ENCODE data around the gene LMAN1L.

LMAN1L gene

DNA sequence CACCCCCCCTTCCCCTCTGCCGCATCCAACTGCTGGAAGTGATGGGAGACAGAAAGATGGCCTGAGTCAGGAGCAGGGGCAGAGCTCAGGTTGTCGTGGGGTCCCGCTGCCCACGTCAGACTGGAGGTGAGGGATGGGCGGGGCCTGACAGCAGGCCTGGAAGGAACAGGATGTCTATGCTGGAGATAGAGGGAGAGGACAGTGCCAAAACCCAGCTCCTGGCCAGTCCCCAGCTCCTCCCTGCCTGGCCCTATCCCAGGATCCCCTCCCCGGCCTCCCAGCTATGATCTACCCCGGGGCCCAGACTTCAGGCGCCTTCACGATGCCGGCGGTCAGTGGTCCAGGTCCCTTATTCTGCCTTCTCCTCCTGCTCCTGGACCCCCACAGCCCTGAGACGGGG is at the start of gene LMAN1L:
LMAN1L (plus strand) TSS at position 303 of the 400 bp plus-strand sequence; CDS start at position 323, 20 bp downstream.
- Histone ChIP-seq H3K27ac (ENCODE audit: low read length) (no peak within 1 kb of the TSS), H3K9me3 (ENCODE audit: control insufficient read depth in 2 of 2, low read length in 2 of 2) (no peaks in the 10 kb centered on the region)

DNA sequence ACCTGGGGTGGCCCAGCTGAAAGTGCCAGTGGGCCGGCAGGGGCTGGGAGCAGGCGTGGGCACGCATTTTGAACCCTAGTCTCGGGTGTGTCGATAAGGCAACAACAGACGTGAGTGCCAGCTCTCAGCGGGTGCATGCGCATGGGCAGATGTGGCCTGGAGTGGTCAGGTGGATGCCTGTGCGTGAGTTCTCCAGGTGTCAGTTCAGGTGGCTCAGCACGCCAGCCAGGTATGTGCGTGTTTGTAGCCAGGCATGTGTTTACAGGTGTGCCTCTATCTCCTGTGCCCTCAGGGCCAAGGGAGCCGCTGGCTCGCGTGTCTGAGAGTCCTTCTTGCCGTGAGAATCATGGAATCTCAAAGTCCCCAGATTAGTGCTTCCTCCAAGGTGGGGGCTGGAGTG is 49.2 kb upstream of the LMAN1L start:
- Histone ChIP-seq H3K9me3 (ENCODE audit: control insufficient read depth in 2 of 2, low read length in 2 of 2) (no peaks in the 10 kb centered on the region), H3K4me3 (ENCODE audit: low read length in 2 of 2) (no peak overlapping the region), H3K4me1 (ENCODE audit: control insufficient read depth, insufficient read depth, low read length) (no peaks in the 10 kb centered on the region), H3K36me3 (ENCODE audit: control insufficient read depth in 2 of 2, insufficient read depth in 2 of 2, low read length in 2 of 2) (no peaks in the 10 kb centered on the region), H3K27ac (ENCODE audit: low read length) (no peak overlapping the region), H3K27me3 (ENCODE audit: control insufficient read depth in 1 of 2, insufficient read depth in 2 of 2, low read length in 2 of 2) (peaks cover 3 to 8% of the 10 kb centered on the region in 2 donors), H3K9ac (ENCODE audit: low read length in 2 of 2) (no peak overlapping the region)

More for the DNA sequence above, at the start of gene LMAN1L:
- Histone ChIP-seq H3K36me3 (ENCODE audit: control insufficient read depth in 2 of 2, insufficient read depth in 2 of 2, low read length in 2 of 2) (no peaks in the 10 kb centered on the region), H3K27me3 (ENCODE audit: control insufficient read depth in 1 of 2, insufficient read depth in 2 of 2, low read length in 2 of 2) (no peaks in the 10 kb centered on the region), H3K9ac (ENCODE audit: low read length in 2 of 2) (no peak within 1 kb of the TSS), H3K4me3 (ENCODE audit: low read length in 2 of 2) (no peak within 1 kb of the TSS), H3K4me1 (ENCODE audit: control insufficient read depth, insufficient read depth, low read length) (peaks cover 13% of the 10 kb centered on the region)

DNA sequence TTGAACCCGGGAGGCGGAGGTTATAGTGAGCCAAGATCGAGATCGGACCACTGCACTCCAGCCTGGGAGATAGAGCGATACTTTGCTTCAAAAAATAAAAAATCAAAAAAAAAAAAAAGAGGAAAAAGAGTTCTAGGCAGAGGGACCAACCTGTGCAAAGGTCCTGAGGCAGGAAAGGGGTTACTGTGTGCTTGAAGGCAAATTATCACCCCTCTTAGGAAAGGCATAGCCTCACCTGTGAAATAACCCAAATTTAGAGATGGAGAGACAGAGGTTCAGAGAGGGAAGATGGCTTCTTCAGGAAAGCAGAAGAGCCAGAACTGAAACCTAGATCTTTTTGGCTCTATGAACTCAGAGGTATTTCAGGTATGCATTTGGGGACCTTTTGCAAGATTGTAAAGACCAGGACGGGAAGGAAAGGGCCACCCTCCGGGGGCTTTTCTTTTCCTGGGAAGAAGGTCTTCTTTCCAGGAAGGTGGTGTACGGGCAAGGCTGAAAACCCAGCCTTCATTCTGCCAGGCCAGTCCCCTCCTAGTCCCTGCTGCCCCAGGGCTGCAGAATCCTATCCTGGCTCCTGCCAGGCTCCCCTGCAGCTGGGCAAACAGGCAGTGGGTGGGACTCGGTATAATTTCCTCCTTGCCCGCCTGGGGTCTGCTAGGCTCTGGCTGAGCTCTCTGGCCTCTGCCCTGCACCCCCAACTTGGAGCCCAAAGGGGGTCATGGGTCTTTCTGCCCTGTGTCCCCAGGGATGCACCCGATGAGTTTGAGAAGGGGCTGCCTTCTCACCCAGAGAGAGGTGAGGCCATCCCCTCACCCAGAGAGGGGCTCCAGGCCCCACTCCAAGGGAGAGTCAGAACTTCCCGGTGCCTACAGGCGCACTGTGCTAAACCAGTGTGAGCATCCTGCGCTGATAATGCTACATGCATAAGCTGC is 45.2 kb upstream of the LMAN1L start:
- Histone ChIP-seq H3K4me1 (ENCODE audit: control insufficient read depth, insufficient read depth, low read length) (peaks cover 4% of the 10 kb centered on the region), H3K27me3 (ENCODE audit: control insufficient read depth in 1 of 2, insufficient read depth in 2 of 2, low read length in 2 of 2) (peaks cover 8 to 14% of the 10 kb centered on the region in 2 donors), H3K36me3 (ENCODE audit: control insufficient read depth in 2 of 2, insufficient read depth in 2 of 2, low read length in 2 of 2) (no peaks in the 10 kb centered on the region), H3K27ac (ENCODE audit: low read length) (no peak overlapping the region), H3K9ac (ENCODE audit: low read length in 2 of 2) (no peak overlapping the region), H3K4me3 (ENCODE audit: low read length in 2 of 2) (no peak overlapping the region), H3K9me3 (ENCODE audit: control insufficient read depth in 2 of 2, low read length in 2 of 2) (no peaks in the 10 kb centered on the region)

DNA sequence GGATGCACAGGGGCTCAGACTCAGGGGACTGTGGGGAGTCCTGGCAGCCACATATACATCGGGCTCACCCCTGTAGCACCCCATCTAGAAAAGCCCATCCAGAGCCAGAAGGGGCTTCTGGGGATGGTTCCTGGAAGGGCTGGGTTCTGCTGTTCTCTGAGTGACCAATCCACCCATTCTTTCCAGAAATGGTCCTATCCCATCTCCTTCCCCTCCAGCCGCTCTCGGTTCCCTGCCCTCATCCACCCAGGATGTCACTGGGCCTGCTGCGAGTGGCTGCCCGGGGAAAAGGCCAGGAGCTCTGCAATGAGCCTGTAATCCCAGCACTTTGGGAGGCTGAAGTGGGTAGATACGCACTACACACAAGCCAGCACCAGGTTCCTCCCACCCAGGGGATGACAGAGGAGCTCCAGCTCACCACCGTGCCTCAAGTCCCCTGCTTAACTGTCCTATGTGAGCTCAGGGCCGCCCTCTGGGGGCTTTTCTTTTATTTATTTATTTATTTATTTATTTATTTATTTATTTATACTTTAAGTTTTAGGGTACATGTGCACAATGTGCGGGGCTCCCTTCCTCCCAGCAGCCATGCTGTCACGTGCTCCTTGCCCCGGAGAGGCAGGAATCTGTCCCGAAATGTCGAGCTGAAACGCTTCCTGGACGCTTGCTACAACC is 44.4 kb upstream of the LMAN1L start:
- Histone ChIP-seq H3K27me3 (ENCODE audit: control insufficient read depth in 1 of 2, insufficient read depth in 2 of 2, low read length in 2 of 2) (peaks cover 8 to 12% of the 10 kb centered on the region in 2 donors), H3K36me3 (ENCODE audit: control insufficient read depth in 2 of 2, insufficient read depth in 2 of 2, low read length in 2 of 2) (no peaks in the 10 kb centered on the region), H3K9ac (ENCODE audit: low read length in 2 of 2) (no peak overlapping the region), H3K4me3 (ENCODE audit: low read length in 2 of 2) (no peak overlapping the region), H3K9me3 (ENCODE audit: control insufficient read depth in 2 of 2, low read length in 2 of 2) (no peaks in the 10 kb centered on the region), H3K27ac (ENCODE audit: low read length) (no peak overlapping the region), H3K4me1 (ENCODE audit: control insufficient read depth, insufficient read depth, low read length) (peaks cover 4% of the 10 kb centered on the region)

DNA sequence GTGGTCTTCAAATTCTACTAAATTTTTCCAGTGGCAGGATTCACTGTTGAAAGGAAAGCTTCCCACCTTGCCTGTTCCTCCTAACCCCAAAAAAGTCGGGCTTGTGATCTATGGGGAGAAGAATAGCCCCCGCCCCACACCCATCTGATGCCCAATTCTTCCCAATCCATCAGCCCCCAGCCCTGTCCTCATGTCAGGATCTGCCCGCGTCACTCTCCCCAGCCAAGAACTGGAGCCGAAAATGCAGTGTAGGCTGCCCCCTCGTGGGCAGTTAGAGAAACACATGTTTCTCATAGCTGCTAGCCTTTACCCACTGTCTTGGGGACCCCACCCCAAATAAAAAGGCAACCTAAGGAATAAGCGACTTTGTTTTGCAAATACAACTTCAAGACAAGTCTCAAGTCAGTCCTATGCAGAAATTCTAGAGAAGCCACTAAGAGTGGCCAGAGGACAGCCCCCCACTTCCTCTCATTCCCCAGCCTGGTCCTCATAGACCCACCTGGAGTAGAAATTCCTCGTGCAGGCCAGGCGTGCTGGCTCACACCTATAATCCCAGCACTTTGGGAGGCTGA is 43.8 kb upstream of the LMAN1L start:
- Histone ChIP-seq H3K27me3 (ENCODE audit: control insufficient read depth in 1 of 2, insufficient read depth in 2 of 2, low read length in 2 of 2) (peaks cover 8 to 11% of the 10 kb centered on the region in 2 donors), H3K4me1 (ENCODE audit: control insufficient read depth, insufficient read depth, low read length) (peaks cover 4% of the 10 kb centered on the region), H3K9ac (ENCODE audit: low read length in 2 of 2) (no peak overlapping the region), H3K4me3 (ENCODE audit: low read length in 2 of 2) (no peak overlapping the region), H3K9me3 (ENCODE audit: control insufficient read depth in 2 of 2, low read length in 2 of 2) (no peaks in the 10 kb centered on the region), H3K27ac (ENCODE audit: low read length) (no peak overlapping the region), H3K36me3 (ENCODE audit: control insufficient read depth in 2 of 2, insufficient read depth in 2 of 2, low read length in 2 of 2) (no peaks in the 10 kb centered on the region)

DNA sequence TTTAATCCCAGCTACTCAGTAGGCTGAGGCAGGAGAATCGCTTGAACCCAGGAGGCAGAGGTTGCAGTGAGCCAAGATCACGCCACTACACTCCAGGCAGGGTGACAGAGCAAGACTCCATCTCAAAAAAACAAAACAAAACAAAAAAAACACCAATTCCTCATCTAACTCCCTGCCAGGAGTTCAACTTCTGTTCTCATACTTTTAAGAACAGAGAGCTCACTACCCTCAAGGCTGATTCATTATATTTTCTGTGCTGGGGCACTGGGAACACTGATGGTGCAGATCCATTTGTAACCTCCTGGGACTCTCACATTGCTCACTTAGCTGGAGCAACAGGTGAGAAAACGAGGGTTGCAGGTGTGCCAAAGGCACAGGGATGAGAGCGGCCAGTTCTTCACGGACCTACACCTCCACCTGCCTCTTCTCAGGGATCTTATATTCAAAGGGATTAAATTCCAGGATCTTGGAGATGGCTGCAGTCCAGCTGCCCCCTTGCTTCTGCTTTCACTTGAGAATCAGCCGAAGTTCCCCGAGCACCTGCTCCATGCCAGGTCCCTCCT is 43.1 kb upstream of the LMAN1L start:
- no peak overlapping the region for H3K27ac ChIP-seq (ENCODE audit: low read length)
- H3K4me3 ChIP-seq (ENCODE audit: low read length in 2 of 2) = no peak overlapping the region
- no peaks in the 10 kb centered on the region for H3K9me3 ChIP-seq (ENCODE audit: control insufficient read depth in 2 of 2, low read length in 2 of 2)
- peaks cover 8 to 11% of the 10 kb centered on the region in 2 donors for H3K27me3 ChIP-seq (ENCODE audit: control insufficient read depth in 1 of 2, insufficient read depth in 2 of 2, low read length in 2 of 2)
- no peak overlapping the region for H3K9ac ChIP-seq (ENCODE audit: low read length in 2 of 2)
- H3K36me3 ChIP-seq (ENCODE audit: control insufficient read depth in 2 of 2, insufficient read depth in 2 of 2, low read length in 2 of 2) = no peaks in the 10 kb centered on the region
- H3K4me1 ChIP-seq (ENCODE audit: control insufficient read depth, insufficient read depth, low read length) = peaks cover 4% of the 10 kb centered on the region

DNA sequence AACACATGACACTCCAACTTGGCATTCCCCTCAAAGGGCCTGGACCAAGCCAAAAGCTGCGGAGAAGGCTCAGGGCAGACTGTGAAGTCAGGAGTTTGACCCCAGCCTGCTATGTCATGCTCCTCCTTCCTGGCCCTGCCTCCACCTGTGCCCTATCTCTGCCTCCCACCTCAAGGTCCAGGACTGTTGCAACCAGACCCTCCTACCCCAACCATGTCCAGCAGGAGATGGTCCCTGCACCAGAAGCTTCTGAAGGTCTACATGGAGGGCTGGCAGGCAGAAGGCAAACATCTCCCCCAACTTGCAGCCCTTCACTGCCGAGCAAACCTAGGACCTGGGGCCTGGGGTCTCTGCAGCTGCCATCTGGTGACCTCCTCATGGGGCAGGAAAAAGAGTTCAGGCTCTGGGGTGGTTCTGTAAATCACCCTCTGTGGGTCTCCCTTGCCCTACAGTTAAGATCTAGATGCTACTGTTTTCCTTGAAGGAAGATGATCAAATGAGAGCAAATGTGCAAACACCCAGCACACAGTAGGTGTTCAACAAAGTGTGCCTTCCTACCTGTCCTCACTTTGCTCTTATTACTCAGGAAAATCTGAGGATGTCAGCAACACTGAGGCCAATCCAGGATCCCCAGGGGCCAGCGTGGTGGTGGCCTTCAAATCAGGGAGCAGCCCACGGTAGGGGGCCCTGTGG is 42.3 kb upstream of the LMAN1L start:
- Histone ChIP-seq H3K27me3 (ENCODE audit: control insufficient read depth in 1 of 2, insufficient read depth in 2 of 2, low read length in 2 of 2) (peaks cover 8 to 11% of the 10 kb centered on the region in 2 donors), H3K4me3 (ENCODE audit: low read length in 2 of 2) (no peak overlapping the region), H3K9ac (ENCODE audit: low read length in 2 of 2) (no peak overlapping the region), H3K27ac (ENCODE audit: low read length) (no peak overlapping the region), H3K36me3 (ENCODE audit: control insufficient read depth in 2 of 2, insufficient read depth in 2 of 2, low read length in 2 of 2) (no peaks in the 10 kb centered on the region), H3K4me1 (ENCODE audit: control insufficient read depth, insufficient read depth, low read length) (peaks cover 5% of the 10 kb centered on the region), H3K9me3 (ENCODE audit: control insufficient read depth in 2 of 2, low read length in 2 of 2) (no peaks in the 10 kb centered on the region)

DNA sequence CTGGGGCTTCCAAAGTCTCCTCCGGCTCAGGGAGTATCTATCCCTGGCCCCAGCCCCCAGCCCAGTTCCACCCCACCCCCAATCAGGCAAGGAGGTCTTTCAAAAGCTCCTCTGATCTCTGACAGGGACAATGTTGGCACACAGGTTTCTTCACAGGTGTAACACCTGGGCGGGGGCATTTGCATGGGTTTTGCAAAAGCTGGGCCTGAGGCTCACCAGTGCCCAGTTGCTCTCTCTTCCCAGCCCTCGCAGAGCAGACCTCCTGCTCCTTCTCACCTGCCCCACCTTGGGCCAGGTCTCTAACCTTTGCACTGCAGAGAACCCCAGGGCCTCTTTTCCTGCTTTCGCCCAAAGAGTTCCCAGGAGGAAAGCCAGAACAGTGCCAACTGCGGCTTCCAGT is 39.3 kb upstream of the LMAN1L start:
- peaks cover 18% of the 10 kb centered on the region for H3K4me1 ChIP-seq (ENCODE audit: control insufficient read depth, insufficient read depth, low read length)
- no peak overlapping the region for H3K27ac ChIP-seq (ENCODE audit: low read length)
- no peaks in the 10 kb centered on the region for H3K36me3 ChIP-seq (ENCODE audit: control insufficient read depth in 2 of 2, insufficient read depth in 2 of 2, low read length in 2 of 2)

DNA sequence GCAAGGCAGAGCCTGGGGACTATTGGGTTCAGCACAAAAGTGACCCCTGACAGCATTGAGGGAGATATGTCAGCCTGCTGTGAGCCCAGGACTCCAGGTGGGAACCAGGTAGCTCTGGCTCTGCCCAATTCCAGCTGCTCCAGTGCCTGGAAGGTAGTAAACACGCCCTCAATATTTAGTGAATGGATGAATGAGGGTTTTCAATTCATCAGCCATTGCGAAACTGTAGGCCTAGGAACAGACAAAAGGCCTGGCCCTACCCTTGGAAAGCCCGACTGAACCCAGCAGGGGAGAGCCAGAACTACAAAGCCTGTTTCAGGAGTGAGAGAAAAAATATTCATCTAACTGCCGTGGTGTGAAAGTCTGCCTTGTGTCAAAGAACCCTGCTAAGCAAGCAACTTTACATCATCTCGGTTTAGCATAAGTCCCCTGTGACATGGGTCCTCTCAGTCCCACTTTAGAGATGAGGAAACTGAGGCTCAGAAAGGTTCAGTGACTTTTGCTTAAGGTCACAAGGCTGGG is 38.8 kb upstream of the LMAN1L start:
- H3K9ac ChIP-seq (ENCODE audit: low read length in 2 of 2) = no peak overlapping the region
- no peaks in the 10 kb centered on the region for H3K9me3 ChIP-seq (ENCODE audit: control insufficient read depth in 2 of 2, low read length in 2 of 2)
- H3K27me3 ChIP-seq (ENCODE audit: control insufficient read depth in 1 of 2, insufficient read depth in 2 of 2, low read length in 2 of 2) = peaks cover 5% of the 10 kb centered on the region in 2 donors
- H3K27ac ChIP-seq (ENCODE audit: low read length) = no peak overlapping the region
- H3K36me3 ChIP-seq (ENCODE audit: control insufficient read depth in 2 of 2, insufficient read depth in 2 of 2, low read length in 2 of 2) = no peaks in the 10 kb centered on the region
- H3K4me3 ChIP-seq (ENCODE audit: low read length in 2 of 2) = no peak overlapping the region
- H3K4me1 ChIP-seq (ENCODE audit: control insufficient read depth, insufficient read depth, low read length) = peaks cover 18% of the 10 kb centered on the region

More for the DNA sequence above, 39.3 kb upstream of the LMAN1L start:
- no peak overlapping the region for H3K9ac ChIP-seq (ENCODE audit: low read length in 2 of 2)
- no peak overlapping the region for H3K4me3 ChIP-seq (ENCODE audit: low read length in 2 of 2)
- H3K9me3 ChIP-seq (ENCODE audit: control insufficient read depth in 2 of 2, low read length in 2 of 2) = no peaks in the 10 kb centered on the region
- peaks cover 5% of the 10 kb centered on the region in 2 donors for H3K27me3 ChIP-seq (ENCODE audit: control insufficient read depth in 1 of 2, insufficient read depth in 2 of 2, low read length in 2 of 2)

DNA sequence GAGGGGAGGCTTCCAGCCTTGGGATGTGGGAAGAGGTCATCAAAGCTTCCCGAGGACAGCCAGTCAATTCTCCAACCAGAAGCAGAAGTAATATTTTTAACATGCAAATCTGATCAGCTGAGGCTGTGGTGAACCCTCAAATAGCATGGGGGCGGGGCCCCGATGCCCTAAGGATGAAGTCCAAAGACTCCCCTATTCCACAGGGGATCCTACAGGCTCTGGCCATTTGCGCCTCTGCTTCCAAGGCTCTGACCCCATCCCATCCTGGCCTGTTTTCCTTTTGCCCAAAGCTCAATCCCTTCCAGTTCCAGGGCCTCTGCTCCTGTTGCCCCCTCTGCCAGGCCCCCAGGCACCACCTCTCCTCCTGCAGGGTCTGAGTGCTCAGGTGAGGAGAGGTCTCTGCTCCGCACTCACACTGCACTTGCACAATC is 37.5 kb upstream of the LMAN1L start:
- Histone ChIP-seq H3K9ac (ENCODE audit: low read length in 2 of 2) (no peak overlapping the region), H3K4me1 (ENCODE audit: control insufficient read depth, insufficient read depth, low read length) (peaks cover 18% of the 10 kb centered on the region), H3K27me3 (ENCODE audit: control insufficient read depth in 1 of 2, insufficient read depth in 2 of 2, low read length in 2 of 2) (peaks cover 1 to 5% of the 10 kb centered on the region in 2 donors), H3K9me3 (ENCODE audit: control insufficient read depth in 2 of 2, low read length in 2 of 2) (no peaks in the 10 kb centered on the region), H3K36me3 (ENCODE audit: control insufficient read depth in 2 of 2, insufficient read depth in 2 of 2, low read length in 2 of 2) (no peaks in the 10 kb centered on the region), H3K4me3 (ENCODE audit: low read length in 2 of 2) (no peak overlapping the region), H3K27ac (ENCODE audit: low read length) (no peak overlapping the region)

All from stomach smooth muscle (tissue), 2 donors.